ENCODE results near the gene SAT1.

GRCh38 chrX:23759821-23760220, 23.2 kb upstream of the SAT1 start:
- TF ChIP-seq CTCF (IDR thresholded peaks at IDR 0.05) = no peak
- no peak for TF ChIP-seq POLR2A (IDR thresholded peaks at IDR 0.05)

Data from body of pancreas (tissue), 4 donors.